ENCODE results near the gene GRK5.

DNA sequence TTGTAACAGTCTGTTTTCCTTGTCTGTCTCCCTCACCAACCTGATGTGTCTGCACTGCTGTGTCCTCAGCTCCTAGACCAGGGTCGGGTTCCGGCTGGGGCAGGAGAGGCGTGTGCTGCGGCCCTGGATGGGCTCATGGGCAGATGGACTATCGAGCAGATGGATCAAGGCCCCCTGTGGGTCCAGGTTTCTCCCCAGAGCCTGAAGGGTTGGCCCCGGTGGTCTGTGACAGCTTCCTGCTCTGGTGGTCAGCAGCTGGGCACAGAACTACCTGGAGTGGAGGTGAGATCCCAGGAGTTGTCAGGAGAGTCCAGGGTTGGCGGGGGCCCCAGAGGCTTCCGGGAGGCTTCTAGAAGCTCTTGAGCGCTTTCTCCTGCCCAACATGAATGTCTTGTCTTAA, 75.1 kb downstream of the GRK5 start:
- no peak for TF ChIP-seq GATA3 (IDR thresholded peaks at IDR 0.05; ENCODE audit: low read depth, low read length)
- TF ChIP-seq GATA2 (IDR thresholded peaks at IDR 0.05; ENCODE audit: low read depth, low read length), result no peak

Measured in SH-SY5Y (cell line).